Psoas muscle (tissue), 8 donors: Measurements from ENCODE around the gene APOBEC3C. TPM values are rescaled to one million over a fixed set of nuclear protein-coding genes. Genes with fewer than 3 reads are reported as not detected.
A peak's percentile ranks its signal among the peaks of the same experiment; 100 is the strongest.
"Not testable (repeated sequence)": the region's sequence is repeated elsewhere in the genome, so short reads cannot be mapped to it uniquely, and the experiment has no call there.

Experiments used
- ATAC-seq, 4 donors: fragments of 200-7000 bp; cut with Tn5 transposase; one replicate each; pipeline ENCODE4 v1.9.1; 2020; ENCODE audit warnings: moderate library complexity in 3 of 4, mild to moderate bottlenecking in 2 of 4
- DNase-seq, 2 donors: peaks; one replicate each; pipeline ENCODE4 v3.0.0-alpha.2; 2020
- H3K27ac ChIP-seq: fragments of 200-600 bp; one replicate; pipeline ENCODE4 v1.8.0; 2022
- H3K27me3 ChIP-seq, 3 donors: fragments of 200-600 bp in 1 of 3; one replicate each; pipeline versions ENCODE4 v1.6.1 to v1.8.0; 2013 to 2022; ENCODE audit warnings: low read length in 2 of 3, mild to moderate bottlenecking in 2 of 3, moderate library complexity in 1 of 3; ENCODE audit not compliant: insufficient read depth in 3 of 3
- H3K36me3 ChIP-seq, 2 donors: fragments of 200-600 bp in 1 of 2; one replicate each; pipeline versions ENCODE4 v1.6.1 to v1.8.0; 2013 to 2022; ENCODE audit warnings: low read depth in 1 of 2, mild to moderate bottlenecking in 1 of 2, moderate library complexity in 1 of 2; ENCODE audit not compliant: insufficient read depth in 1 of 2
- H3K4me1 ChIP-seq: fragments of 200-600 bp; one replicate; pipeline ENCODE4 v1.8.0; 2022
- H3K4me3 ChIP-seq: fragments of 200-600 bp; one replicate; pipeline ENCODE4 v1.8.0; 2022; ENCODE audit warnings: mild to moderate bottlenecking
- H3K9me3 ChIP-seq: fragments of 200-600 bp; one replicate; pipeline ENCODE4 v1.8.0; 2022
- CTCF ChIP-seq: fragments of 200-600 bp; IDR thresholded peaks from one replicate; pipeline ENCODE4 v1.8.0; 2022; ENCODE audit warnings: antibody characterized with exemption
- WGBS, 3 donors: extraction: QIAGEN DNeasy Blood & Tissue Kit; methylation state at CpG; one replicate each; pipeline versions ENCODE4 v1.1.6 to v1.1.7; 2013; 5-methylcytosine and 5-hydroxymethylcytosine counted together
- intact Hi-C, 2 donors: fragments of 100-400 bp; cut with DNase I; formaldehyde crosslinking; loops; one replicate each; pipeline versions ENCODE4 v1.11.0 to v1.14.2; 2022
- polyA plus RNA-seq, 3 donors: library from polyadenylated mRNA; stranded (reverse); fragments of 200-250 nt; gene quantifications; one replicate each; pipeline ENCODE4 v1.2.3, GENCODE V29; 2013
- total RNA-seq, 4 donors: library from RNA; stranded (reverse); fragmentation: NEBNext Ultra II Directional in 2 of 4; extraction: Animal tissue kit (Norgen Biotek cat#: 25700) in 2 of 4; gene quantifications; one replicate each; pipeline versions ENCODE4 v1.2.1 to v1.2.4, GENCODE V29; 2021 to 2023
- donor health status: healthy with polysubstance abuse.
- donor health status: DM: no; HTN: no; CAD: no; lungs with moderate emphysema.
- donor health status: Bipolar disorder and iron deficiency.
- donor health status: healthy.
- donor health status: DM: yes; HTN: yes; CAD: no.
- donor health status: DM: no; HTN: no; CAD: no.
- donor health status: DM: no; HTN: no; CAD: no.
- donor health status: DM: yes; HTN: yes; CAD: no.

Gene APOBEC3C
- total and polyA plus RNA-seq, 7 donors = 0.82 to 4.6 (median 1.7) TPM

GRCh38 chr22:38981005-38981991, 32.8 kb upstream of the APOBEC3C start:
- ATAC-seq = peak; percentile 16 to 66 (median 40)

DNA sequence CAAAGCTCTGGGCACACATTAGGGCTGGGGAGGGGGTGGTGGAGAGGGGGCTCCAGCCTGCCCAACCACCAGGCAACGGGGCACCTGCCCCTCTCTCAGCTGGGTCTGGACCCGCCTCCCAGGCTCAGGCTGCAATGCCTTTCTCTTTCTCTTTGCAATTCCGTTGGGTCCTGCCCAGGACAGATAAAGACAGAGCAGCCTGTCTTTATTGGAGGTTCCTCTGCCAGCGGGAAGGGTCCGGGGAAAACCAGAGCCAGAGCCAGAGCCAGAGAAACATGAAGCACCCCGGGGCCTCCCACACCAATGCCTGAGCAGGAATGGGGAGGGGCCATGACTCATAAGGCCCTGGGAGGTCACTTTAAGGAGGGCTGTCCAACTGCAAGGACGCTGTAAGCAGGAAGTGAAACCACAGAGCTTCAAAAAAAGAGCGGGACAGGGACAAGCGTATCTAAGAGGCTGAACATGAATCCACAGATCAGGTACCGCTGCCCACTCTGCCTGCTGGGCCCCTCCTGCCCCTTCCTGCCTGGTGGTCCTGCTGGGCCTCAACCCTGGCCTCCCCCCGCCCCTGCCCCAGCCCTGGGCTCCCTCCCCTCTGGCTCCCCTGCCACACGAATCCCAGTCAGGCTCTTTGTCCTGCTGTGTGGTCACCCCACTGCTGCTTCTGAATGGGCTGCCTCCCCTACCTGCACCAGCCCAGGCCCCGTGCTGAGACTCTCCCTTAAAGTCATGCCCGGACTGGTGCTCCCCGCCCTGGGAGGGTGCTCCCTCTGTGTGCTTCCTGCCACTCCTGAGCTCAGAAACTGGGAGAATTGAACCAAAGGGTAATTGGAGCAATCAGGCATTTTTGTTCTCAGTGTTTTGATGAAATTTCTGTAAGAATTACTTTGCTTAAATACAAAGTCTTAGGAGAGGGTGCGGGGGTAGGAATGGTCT, 31.8 kb upstream of the APOBEC3C start, which contains the start of gene APOBEC3B:
APOBEC3B (plus strand) TSS at position 356 of the 936 bp plus-strand sequence; CDS start at position 463, 107 bp downstream.
- TF ChIP-seq CTCF = no peak
- no peak within 1 kb of the TSS for H3K27ac ChIP-seq
- H3K9me3 ChIP-seq = no peaks in the 10 kb centered on the region
- 9 to 12% (median 12%) methylated on average over 15 to 16 of the region's 16 CpGs for WGBS, 3 donors
- DNase-seq (peak; percentile 83 to 89), ATAC-seq (peak; percentile 94 to 100 (median 98))
- peak within 1 kb of the TSS; percentile 56 for H3K4me3 ChIP-seq
- no peaks in the 10 kb centered on the region for H3K4me1 ChIP-seq
- intact Hi-C loops = no loop called here
- no peaks in the 10 kb centered on the region for H3K36me3 ChIP-seq
- no peaks in the 10 kb centered on the region for H3K27me3 ChIP-seq

More at GRCh38 chr22:38981005-38981991, 32.8 kb upstream of the APOBEC3C start:
- TF ChIP-seq CTCF = no peak
- H3K27me3 ChIP-seq = no peaks in the 10 kb centered on the region
- WGBS, 3 donors = 22 to 31% (median 27%) methylated on average over 27 of the region's 27 CpGs
- no peaks in the 10 kb centered on the region for H3K9me3 ChIP-seq
- intact Hi-C loops = no loop called here
- no peak overlapping the region for H3K27ac ChIP-seq
- H3K4me1 ChIP-seq = no peaks in the 10 kb centered on the region
- peak in 1 of 2 donors; percentile 48 for DNase-seq
- no peaks in the 10 kb centered on the region for H3K36me3 ChIP-seq
- H3K4me3 ChIP-seq = peak overlapping the region; percentile 56

- Histone ChIP-seq H3K27me3 (no peaks in the 10 kb centered on the region), H3K9me3 (no peaks in the 10 kb centered on the region), H3K36me3 (no peaks in the 10 kb centered on the region), H3K27ac (no peak overlapping the region), H3K4me1 (no peaks in the 10 kb centered on the region), H3K4me3 (no peak overlapping the region)
- DNase-seq (no peak), ATAC-seq (no peak)
- intact Hi-C loops = no loop called here
- TF ChIP-seq CTCF = no peak
- 92 to 96% (median 95%) methylated on average over 2 of the region's 2 CpGs for WGBS, 3 donors
Measured at GRCh38 chr22:38984224-38984623, 29.8 kb upstream of the APOBEC3C start.

GRCh38 chr22:38984784-38985757, 29.0 kb upstream of the APOBEC3C start:
- DNase-seq, H3K27ac ChIP-seq, ATAC-seq, intact Hi-C loops, H3K4me3 ChIP-seq, H3K4me1 ChIP-seq, H3K27me3 ChIP-seq, H3K9me3 ChIP-seq, H3K36me3 ChIP-seq: not testable (repeated sequence)
- WGBS, 3 donors = 74 to 84% (median 75%) methylated on average over 8 to 9 of the region's 9 CpGs
